IMR-90 (cell line): ENCODE data around the gene ITGA3.

Experiments
- CTCF ChIP-seq: conservative IDR thresholded peaks from 2 replicates; pipeline ENCODE4 v1.5.1; 2012; ENCODE audit warnings: mild to moderate bottlenecking, low read depth, low read length, improper control_type of control experiment
- FOS ChIP-seq: fragments of 150-350 bp; IDR thresholded peaks from 2 replicates; pipeline ENCODE4 v1.6.1; 2016; ENCODE audit warnings: low read depth, low read length
- POLR2A ChIP-seq: IDR thresholded peaks from 2 replicates; pipeline ENCODE4 v1.6.1; 2012; ENCODE audit warnings: mild to moderate bottlenecking, low read depth, low read length
- RAD21 ChIP-seq: IDR thresholded peaks from 2 replicates; pipeline ENCODE4 v1.6.1; 2012; ENCODE audit warnings: low read length, improper control_type of control experiment
- SMC3 ChIP-seq: fragments of 150-350 bp; IDR thresholded peaks from 2 replicates; pipeline ENCODE4 v1.6.1; 2016; ENCODE audit warnings: low read depth, mild to moderate bottlenecking, antibody characterized with exemption, low read length, moderate library complexity
- USF2 ChIP-seq: fragments of 150-350 bp; IDR thresholded peaks from 2 replicates; pipeline ENCODE4 v1.6.1; 2017; ENCODE audit warnings: mild to moderate bottlenecking, antibody characterized with exemption, low read length, low read depth

DNA sequence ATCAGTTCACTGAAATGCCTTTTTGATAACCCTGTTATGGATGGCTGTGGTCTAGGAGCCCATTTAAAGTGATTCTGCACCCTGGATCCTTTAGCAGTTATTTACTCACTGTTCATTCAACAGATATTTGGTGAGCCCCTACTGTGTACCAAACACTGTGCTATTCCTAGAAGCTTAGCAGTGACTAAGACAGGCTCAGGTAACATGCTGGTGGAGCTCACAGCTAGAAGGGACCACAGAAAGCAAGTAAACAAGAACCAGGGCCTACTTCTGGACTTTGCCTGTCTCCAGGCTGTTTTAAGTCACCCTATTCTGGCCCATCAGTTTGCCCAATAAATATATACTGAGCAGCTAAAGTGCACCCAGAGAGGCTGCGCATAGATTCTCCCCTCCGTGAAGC is 11.1 kb downstream of the ITGA3 start:
- TF ChIP-seq CTCF: no peak
- TF ChIP-seq RAD21: no peak
- no peak for TF ChIP-seq USF2
- TF ChIP-seq FOS: no peak
- TF ChIP-seq POLR2A: no peak
- no peak for TF ChIP-seq SMC3
